Hepatocyte (in vitro differentiated cells): ENCODE data around the gene PTPRQ.

Experiments
- EZH2 ChIP-seq: fragments of 200-600 bp; sonication (generic); IDR thresholded peaks from 2 replicates; pipeline ENCODE4 v1.6.1; 2016; ENCODE audit warnings: antibody characterized with exemption, mild to moderate bottlenecking, borderline replicate concordance
- TF ChIP-seq, protein P1 (sequence below): fragments of 200-600 bp; sonication (generic); IDR thresholded peaks from 2 replicates; pipeline ENCODE4 v1.5.1; 2016; ENCODE audit warnings: antibody characterized with exemption, mild to moderate bottlenecking; ENCODE audit not compliant: poor library complexity

DNA sequence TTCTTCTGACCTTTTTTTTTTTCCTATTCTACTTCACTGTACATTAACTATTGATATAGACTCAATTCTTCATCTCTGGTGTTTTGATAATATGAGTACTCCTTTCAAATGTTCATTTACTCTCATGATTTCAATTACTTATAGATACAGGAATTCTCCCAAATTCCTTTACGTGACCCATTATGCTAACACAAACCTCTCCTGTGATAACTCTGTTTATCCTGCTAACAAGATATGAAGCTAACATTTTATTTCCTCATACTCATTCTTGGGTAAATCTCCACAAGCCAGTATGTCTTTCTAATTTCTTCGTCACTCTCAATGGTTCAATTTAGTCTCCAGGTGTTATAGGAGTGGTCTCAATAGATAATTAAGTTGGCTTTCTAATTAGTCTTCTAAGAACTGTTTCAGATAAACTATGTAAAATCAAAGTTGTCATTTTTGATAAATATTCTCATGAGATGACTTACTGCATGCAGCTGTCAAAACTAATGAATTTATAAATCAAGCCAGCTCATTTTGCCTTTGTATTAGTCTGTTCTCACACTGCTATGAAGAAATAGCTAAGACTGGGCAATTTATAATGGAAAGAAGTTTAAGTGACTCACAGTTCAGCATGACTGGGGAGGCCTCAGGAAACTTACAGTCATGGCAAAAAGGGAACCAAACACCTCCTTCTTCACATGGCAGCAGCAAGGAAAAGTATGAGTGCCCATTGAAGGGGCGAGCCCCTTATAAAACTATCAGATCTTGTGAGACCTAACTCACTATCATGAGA, 132.8 kb downstream of the PTPRQ start:
- TF ChIP-seq, protein P1, sequence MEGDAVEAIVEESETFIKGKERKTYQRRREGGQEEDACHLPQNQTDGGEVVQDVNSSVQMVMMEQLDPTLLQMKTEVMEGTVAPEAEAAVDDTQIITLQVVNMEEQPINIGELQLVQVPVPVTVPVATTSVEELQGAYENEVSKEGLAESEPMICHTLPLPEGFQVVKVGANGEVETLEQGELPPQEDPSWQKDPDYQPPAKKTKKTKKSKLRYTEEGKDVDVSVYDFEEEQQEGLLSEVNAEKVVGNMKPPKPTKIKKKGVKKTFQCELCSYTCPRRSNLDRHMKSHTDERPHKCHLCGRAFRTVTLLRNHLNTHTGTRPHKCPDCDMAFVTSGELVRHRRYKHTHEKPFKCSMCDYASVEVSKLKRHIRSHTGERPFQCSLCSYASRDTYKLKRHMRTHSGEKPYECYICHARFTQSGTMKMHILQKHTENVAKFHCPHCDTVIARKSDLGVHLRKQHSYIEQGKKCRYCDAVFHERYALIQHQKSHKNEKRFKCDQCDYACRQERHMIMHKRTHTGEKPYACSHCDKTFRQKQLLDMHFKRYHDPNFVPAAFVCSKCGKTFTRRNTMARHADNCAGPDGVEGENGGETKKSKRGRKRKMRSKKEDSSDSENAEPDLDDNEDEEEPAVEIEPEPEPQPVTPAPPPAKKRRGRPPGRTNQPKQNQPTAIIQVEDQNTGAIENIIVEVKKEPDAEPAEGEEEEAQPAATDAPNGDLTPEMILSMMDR: no peak
- no peak for TF ChIP-seq EZH2
